Activated naive CD8-positive, alpha-beta T cell treated with anti-CD3 and anti-CD28 coated beads, Interleukin-2, amount 10 ng/mL, durations not matched to agents 7 days and 5 days (primary cell): ENCODE data around the gene ZNF506. TPM values are rescaled to one million over a fixed set of nuclear protein-coding genes. Genes with fewer than 3 reads are reported as not detected.
"Not testable (repeated sequence)": the region's sequence is repeated elsewhere in the genome, so short reads cannot be mapped to it uniquely, and the experiment has no call there.

ENCODE experiments used
- ATAC-seq: fragments of 150-1000 bp; cut with Tn5 transposase; one replicate; pipeline ENCODE4 v1.10.0; 2021; ENCODE audit warnings: low read depth, moderate library complexity
- POLR2A ChIA-PET: fragments of 350-600 bp; sonication (Branson Sonifier 250); formaldehyde crosslinking; loops from one replicate; lab custom pipeline; 2021; ENCODE audit warnings: antibody characterized with exemption; lab: Charles Lee
- DNase-seq: peaks from one replicate; pipeline ENCODE4 v3.0.0; 2021
- H3K27ac Mint-ChIP-seq: one replicate; pipeline ENCODE4 v1.8.0; 2022; ENCODE audit warnings: mild to moderate bottlenecking, mixed read lengths
- H3K27me3 Mint-ChIP-seq: one replicate; pipeline ENCODE4 v1.8.0; 2022; ENCODE audit warnings: mild to moderate bottlenecking, moderate library complexity, mixed read lengths
- H3K36me3 Mint-ChIP-seq: one replicate; pipeline ENCODE4 v1.8.0; 2021; ENCODE audit warnings: mild to moderate bottlenecking, mixed read lengths
- H3K4me1 Mint-ChIP-seq: one replicate; pipeline ENCODE4 v1.8.0; 2021; ENCODE audit warnings: mixed read lengths
- H3K4me3 Mint-ChIP-seq: one replicate; pipeline ENCODE4 v1.8.0; 2022; ENCODE audit warnings: mild to moderate bottlenecking, moderate library complexity, mixed read lengths
- H3K9me3 Mint-ChIP-seq: one replicate; pipeline ENCODE4 v1.8.0; 2021; ENCODE audit warnings: mixed read lengths
- total RNA-seq, 2 experiments: library from RNA; stranded (reverse); gene quantifications; one replicate each; pipeline ENCODE4 v1.2.3, GENCODE V29; 2021

The ZNF506 gene
- total RNA-seq, 2 experiments from 2014 or later = 39.4 to 41.5 TPM

GRCh38 chr19:19775891-19776205, 45.7 kb downstream of the ZNF506 start:
- Mint-ChIP-seq H3K9me3 (peaks cover 20% of the 10 kb centered on the region), H3K4me1 (peaks cover 26% of the 10 kb centered on the region), H3K27me3 (no peaks in the 10 kb centered on the region), H3K36me3 (peaks cover 37% of the 10 kb centered on the region), H3K4me3 (peak overlapping the region; percentile 93), H3K27ac (peak overlapping the region; percentile 89)
- DNase-seq (no peak), ATAC-seq (peak; percentile 16)
- POLR2A ChIA-PET = interaction anchor here (0.6 to 2.7 kb wide), 21 partner anchors 9 to 1001 kb away, joined by 3 to 36 read pairs (median 4); partner anchors contain the start of genes ATP13A1, ZNF101, ZNF14 and ZNF253

- peaks cover 26% of the 10 kb centered on the region for H3K36me3 Mint-ChIP-seq
- POLR2A ChIA-PET = interaction anchor here (0.6 kb wide), 1 partner anchor 176 kb away, joined by 5 read pairs; no protein-coding TSS in a partner anchor
Measured at GRCh38 chr19:19774354-19775033, 47.1 kb downstream of the ZNF506 start.

GRCh38 chr19:19771963-19772362, 49.6 kb downstream of the ZNF506 start:
- H3K9me3 Mint-ChIP-seq = peaks cover 15% of the 10 kb centered on the region

More at GRCh38 chr19:19774354-19775033, 47.1 kb downstream of the ZNF506 start:
- peaks cover 26% of the 10 kb centered on the region for H3K4me1 Mint-ChIP-seq
- ATAC-seq = no peak
- no peak overlapping the region for H3K27ac Mint-ChIP-seq
- H3K4me3 Mint-ChIP-seq = peak overlapping the region; percentile 25
- DNase-seq = no peak
- no peaks in the 10 kb centered on the region for H3K27me3 Mint-ChIP-seq
- H3K9me3 Mint-ChIP-seq = peaks cover 17% of the 10 kb centered on the region

GRCh38 chr19:19769971-19770370, 51.6 kb downstream of the ZNF506 start:
- H3K27ac Mint-ChIP-seq, POLR2A ChIA-PET, DNase-seq, H3K4me1 Mint-ChIP-seq, H3K27me3 Mint-ChIP-seq, H3K4me3 Mint-ChIP-seq, ATAC-seq: not testable (repeated sequence)
- Mint-ChIP-seq H3K36me3 (peaks cover 14% of the 10 kb centered on the region), H3K9me3 (peaks cover 21% of the 10 kb centered on the region)

More at GRCh38 chr19:19771963-19772362, 49.6 kb downstream of the ZNF506 start:
- POLR2A ChIA-PET, H3K27ac Mint-ChIP-seq, ATAC-seq, DNase-seq, H3K4me3 Mint-ChIP-seq, H3K27me3 Mint-ChIP-seq: not testable (repeated sequence)
- H3K36me3 Mint-ChIP-seq = peaks cover 12% of the 10 kb centered on the region
- peaks cover 13% of the 10 kb centered on the region for H3K4me1 Mint-ChIP-seq

- H3K36me3 Mint-ChIP-seq = peaks cover 8% of the 10 kb centered on the region
- no peak overlapping the region for H3K27ac Mint-ChIP-seq
- ATAC-seq (no peak), DNase-seq (no peak)
- H3K4me1 Mint-ChIP-seq = peaks cover 1% of the 10 kb centered on the region
- H3K27me3 Mint-ChIP-seq = no peaks in the 10 kb centered on the region
- POLR2A ChIA-PET = interaction anchor here (1.2 kb wide), 1 partner anchor 25 kb away, joined by 3 read pairs; the partner anchor contains the start of gene ZNF14
- no peak overlapping the region for H3K4me3 Mint-ChIP-seq
- H3K9me3 Mint-ChIP-seq = peaks cover 10% of the 10 kb centered on the region
Measured at GRCh38 chr19:19758164-19758563, 63.4 kb downstream of the ZNF506 start.

- Mint-ChIP-seq H3K27ac (no peak overlapping the region), H3K9me3 (peaks cover 6% of the 10 kb centered on the region), H3K4me1 (no peaks in the 10 kb centered on the region), H3K4me3 (no peak overlapping the region), H3K36me3 (peaks cover 2% of the 10 kb centered on the region), H3K27me3 (no peaks in the 10 kb centered on the region)
- DNase-seq (no peak), ATAC-seq (no peak)
- POLR2A ChIA-PET = no interaction called here
Measured at GRCh38 chr19:19752760-19753403, 68.7 kb downstream of the ZNF506 start.

GRCh38 chr19:19751846-19752245, 69.7 kb downstream of the ZNF506 start:
- POLR2A ChIA-PET = interaction anchor here (1.2 kb wide), 1 partner anchor 24 kb away, joined by 4 read pairs; no protein-coding TSS in a partner anchor
- H3K9me3 Mint-ChIP-seq = peaks cover 5% of the 10 kb centered on the region
- H3K4me3 Mint-ChIP-seq = no peak overlapping the region
- no peak overlapping the region for H3K27ac Mint-ChIP-seq
- DNase-seq (no peak), ATAC-seq (no peak)
- no peaks in the 10 kb centered on the region for H3K27me3 Mint-ChIP-seq
- no peaks in the 10 kb centered on the region for H3K4me1 Mint-ChIP-seq
- H3K36me3 Mint-ChIP-seq = peaks cover 2% of the 10 kb centered on the region

GRCh38 chr19:19750842-19751790, 70.4 kb downstream of the ZNF506 start:
- Mint-ChIP-seq H3K4me1 (no peaks in the 10 kb centered on the region), H3K27ac (no peak overlapping the region), H3K9me3 (peaks cover 4% of the 10 kb centered on the region), H3K27me3 (no peaks in the 10 kb centered on the region), H3K36me3 (peaks cover under 1% of the 10 kb centered on the region), H3K4me3 (no peak overlapping the region)
- DNase-seq = no peak
- POLR2A ChIA-PET = interaction anchor here (0.6 to 1.2 kb wide), 2 partner anchors 25 to 434 kb away, joined by 3 to 4 read pairs; no protein-coding TSS in a partner anchor
- ATAC-seq = no peak

GRCh38 chr19:19749908-19750841, 71.4 kb downstream of the ZNF506 start:
- Mint-ChIP-seq H3K4me1 (no peaks in the 10 kb centered on the region), H3K36me3 (no peaks in the 10 kb centered on the region), H3K27me3 (no peaks in the 10 kb centered on the region), H3K9me3 (peaks cover 2% of the 10 kb centered on the region), H3K4me3 (no peak overlapping the region), H3K27ac (no peak overlapping the region)
- DNase-seq (no peak), ATAC-seq (no peak)
- POLR2A ChIA-PET = interaction anchor here (0.6 kb wide), 1 partner anchor 435 kb away, joined by 3 read pairs; no protein-coding TSS in a partner anchor

- no peak for ATAC-seq
- H3K4me1 Mint-ChIP-seq = no peaks in the 10 kb centered on the region
- no peaks in the 10 kb centered on the region for H3K36me3 Mint-ChIP-seq
- H3K27me3 Mint-ChIP-seq = no peaks in the 10 kb centered on the region
- H3K9me3 Mint-ChIP-seq = peaks cover 4% of the 10 kb centered on the region
- POLR2A ChIA-PET = no interaction called here
- DNase-seq = no peak
- H3K4me3 Mint-ChIP-seq = no peak overlapping the region
- H3K27ac Mint-ChIP-seq = no peak overlapping the region
Measured at GRCh38 chr19:19749117-19749907, 72.2 kb downstream of the ZNF506 start.

GRCh38 chr19:19748249-19748938, 73.2 kb downstream of the ZNF506 start:
- no peaks in the 10 kb centered on the region for H3K36me3 Mint-ChIP-seq
- peaks cover 2% of the 10 kb centered on the region for H3K4me1 Mint-ChIP-seq
- ATAC-seq = no peak
- no peak for DNase-seq
- H3K27ac Mint-ChIP-seq = no peak overlapping the region
- POLR2A ChIA-PET = no interaction called here
- H3K9me3 Mint-ChIP-seq = peaks cover 4% of the 10 kb centered on the region
- H3K27me3 Mint-ChIP-seq = no peaks in the 10 kb centered on the region
- no peak overlapping the region for H3K4me3 Mint-ChIP-seq
